CD4-positive, alpha-beta T cell (primary cell): ENCODE measurements around the gene CDH20. TPM values are rescaled to one million over a fixed set of nuclear protein-coding genes. Genes with fewer than 3 reads are reported as not detected.

ENCODE experiments used
- ATAC-seq: fragments of 200-7000 bp; cut with Tn5 transposase; one replicate; pipeline ENCODE4 v1.10.0; 2022; ENCODE audit warnings: mild to moderate bottlenecking; ENCODE audit not compliant: poor library complexity
- CTCF ChIA-PET: fragments of 350-600 bp; sonication (Branson Sonifier 250); formaldehyde crosslinking; loops from one replicate; lab custom pipeline; 2021; ENCODE audit warnings: antibody characterized with exemption, inconsistent platforms; lab: Charles Lee
- POLR2A ChIA-PET: fragments of 350-600 bp; sonication (Branson Sonifier 250); formaldehyde crosslinking; loops from one replicate; lab custom pipeline; 2021; ENCODE audit warnings: antibody characterized with exemption, inconsistent platforms; lab: Charles Lee
- DNase-seq, 14 experiments: peaks; one replicate each; pipeline ENCODE4 v3.0.0-alpha.2; 2013 to 2020; ENCODE audit warnings: mixed read lengths in 2 of 14
- H3K27ac ChIP-seq, 2 donors: one replicate each; pipeline versions ENCODE4 v1.5.1 to v1.7.0; 2013; ENCODE audit warnings: low read length in 2 of 2, low read depth in 1 of 2, mild to moderate bottlenecking in 1 of 2
- H3K27me3 ChIP-seq, 2 experiments: 1 replicate in 1 of 2; 2 replicates in 1 of 2; pipeline versions ENCODE4 v1.6.1 to v1.7.0; 2013; ENCODE audit warnings: low read length in 2 of 2, control low read depth in 1 of 2, mild to moderate bottlenecking in 1 of 2, moderate library complexity in 1 of 2; ENCODE audit not compliant: insufficient read depth in 2 of 2, control insufficient read depth in 1 of 2
- H3K36me3 ChIP-seq: one replicate; pipeline ENCODE4 v1.6.1; 2013; ENCODE audit warnings: low read length, control low read depth; ENCODE audit not compliant: insufficient read depth
- H3K4me1 ChIP-seq: one replicate; pipeline ENCODE4 v1.6.1; 2013; ENCODE audit warnings: low read length, control low read depth; ENCODE audit not compliant: insufficient read depth
- H3K4me3 ChIP-seq: one replicate; pipeline ENCODE4 v1.5.1; 2013; ENCODE audit warnings: mild to moderate bottlenecking, low read length, moderate library complexity
- H3K9me3 ChIP-seq, 2 experiments: 1 replicate in 1 of 2; 2 replicates in 1 of 2; pipeline versions ENCODE4 v1.6.1 to v1.7.0; 2013; ENCODE audit warnings: low read length in 2 of 2, mild to moderate bottlenecking in 2 of 2, control low read depth in 1 of 2, moderate library complexity in 1 of 2; ENCODE audit not compliant: control insufficient read depth in 1 of 2, insufficient read depth in 1 of 2
- H3K27ac Mint-ChIP-seq: one replicate; pipeline ENCODE4 v1.8.0; 2020; ENCODE audit warnings: mixed read lengths
- H3K27me3 Mint-ChIP-seq: one replicate; pipeline ENCODE4 v1.8.0; 2021; ENCODE audit warnings: mixed read lengths
- H3K36me3 Mint-ChIP-seq: one replicate; pipeline ENCODE4 v1.8.0; 2021; ENCODE audit warnings: low read depth, mixed read lengths
- H3K4me1 Mint-ChIP-seq: one replicate; pipeline ENCODE4 v1.8.0; 2021; ENCODE audit warnings: low read depth, mixed read lengths
- H3K4me3 Mint-ChIP-seq: one replicate; pipeline ENCODE4 v1.8.0; 2020; ENCODE audit warnings: mild to moderate bottlenecking, mixed read lengths
- H3K9me3 Mint-ChIP-seq: one replicate; pipeline ENCODE4 v1.8.0; 2020; ENCODE audit warnings: mixed read lengths
- intact Hi-C, 2 experiments: fragments of 100-400 bp; cut with DNase I in 1 of 2; cut with micrococcal nuclease in 1 of 2; formaldehyde crosslinking; loops; one replicate each; pipeline versions ENCODE4 v1.15.1 to v1.9.0; 2023 to 2025; cut with DNase I, micrococcal nuclease
- total RNA-seq, 174 experiments: library from RNA in 2 of 174; stranded (reverse) in 2 of 174; gene quantifications; one replicate each; pipeline ENCODE4 v1.2.3 and lab custom pipeline; 2021 to 2026
- TF ChIP-seq, protein P1 (sequence below): fragments of 200-600 bp; IDR thresholded peaks from one replicate; pipeline ENCODE4 v1.8.0; 2022; ENCODE audit warnings: antibody characterized with exemption, mild to moderate bottlenecking

Gene CDH20
- total RNA-seq, 2 experiments from 2014 or later: 0.16 to 0.39 TPM

DNA sequence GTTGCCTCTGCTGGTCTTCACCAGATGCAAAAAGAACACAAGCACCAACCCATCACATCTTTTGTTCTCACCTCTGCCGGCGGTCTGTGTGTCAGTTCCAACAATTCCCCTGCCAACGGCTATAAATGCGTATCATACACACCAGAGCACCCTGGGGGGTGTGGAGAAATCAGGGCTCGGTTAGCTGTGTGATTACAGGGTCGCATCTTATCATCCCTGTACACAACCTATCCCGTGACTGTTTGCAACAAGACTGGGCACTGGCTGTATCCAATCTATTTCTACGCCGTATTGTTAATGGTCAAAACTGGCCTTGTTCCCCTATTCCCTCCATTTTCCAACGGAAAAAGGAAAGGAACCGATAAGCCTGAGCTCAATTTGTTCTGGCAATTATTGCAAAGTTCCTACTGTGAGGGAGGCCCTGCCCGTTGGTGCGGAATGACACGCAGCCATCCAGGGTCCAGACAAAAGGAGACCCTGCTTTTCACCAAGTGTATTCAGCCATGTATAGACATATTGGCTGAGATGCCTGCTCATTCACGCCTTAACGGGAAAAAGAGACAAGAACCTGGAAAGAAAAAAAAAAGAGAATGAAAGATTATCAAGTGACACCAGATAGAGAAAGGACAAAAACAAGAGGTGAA lies 136.9 kb downstream of the CDH20 start:
- POLR2A ChIA-PET: no interaction called here

DNA sequence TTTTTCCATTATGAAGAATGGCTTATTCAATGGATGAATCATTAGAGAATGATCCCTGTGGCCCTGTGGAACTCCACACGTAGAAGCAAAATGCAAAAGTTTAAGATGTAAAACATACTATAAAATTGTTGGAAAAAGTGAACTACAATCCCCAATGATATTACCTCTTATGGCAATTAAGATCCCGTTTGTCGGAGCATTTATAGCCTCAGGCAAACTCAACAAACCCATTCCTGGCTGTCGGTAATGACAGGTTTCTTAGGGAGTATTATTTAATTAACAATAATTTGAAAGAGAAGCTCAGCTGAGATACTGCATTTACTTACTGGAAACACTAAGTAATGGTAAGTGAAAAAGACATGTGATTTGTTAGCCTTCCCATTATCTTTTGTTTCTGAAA lies 138.3 kb downstream of the CDH20 start:
- H3K9me3 ChIP-seq: no peaks in the 10 kb centered on the region
- no peaks in the 10 kb centered on the region for H3K9me3 Mint-ChIP-seq
- ChIA-PET CTCF (no interaction called here), POLR2A (no interaction called here)
- ATAC-seq (no peak), DNase-seq (no peak)
- no peaks in the 10 kb centered on the region for H3K4me1 Mint-ChIP-seq
- TF ChIP-seq, protein P1, sequence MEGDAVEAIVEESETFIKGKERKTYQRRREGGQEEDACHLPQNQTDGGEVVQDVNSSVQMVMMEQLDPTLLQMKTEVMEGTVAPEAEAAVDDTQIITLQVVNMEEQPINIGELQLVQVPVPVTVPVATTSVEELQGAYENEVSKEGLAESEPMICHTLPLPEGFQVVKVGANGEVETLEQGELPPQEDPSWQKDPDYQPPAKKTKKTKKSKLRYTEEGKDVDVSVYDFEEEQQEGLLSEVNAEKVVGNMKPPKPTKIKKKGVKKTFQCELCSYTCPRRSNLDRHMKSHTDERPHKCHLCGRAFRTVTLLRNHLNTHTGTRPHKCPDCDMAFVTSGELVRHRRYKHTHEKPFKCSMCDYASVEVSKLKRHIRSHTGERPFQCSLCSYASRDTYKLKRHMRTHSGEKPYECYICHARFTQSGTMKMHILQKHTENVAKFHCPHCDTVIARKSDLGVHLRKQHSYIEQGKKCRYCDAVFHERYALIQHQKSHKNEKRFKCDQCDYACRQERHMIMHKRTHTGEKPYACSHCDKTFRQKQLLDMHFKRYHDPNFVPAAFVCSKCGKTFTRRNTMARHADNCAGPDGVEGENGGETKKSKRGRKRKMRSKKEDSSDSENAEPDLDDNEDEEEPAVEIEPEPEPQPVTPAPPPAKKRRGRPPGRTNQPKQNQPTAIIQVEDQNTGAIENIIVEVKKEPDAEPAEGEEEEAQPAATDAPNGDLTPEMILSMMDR: no peak
- H3K36me3 Mint-ChIP-seq: no peaks in the 10 kb centered on the region
- intact Hi-C loops: no loop called here
- H3K27ac Mint-ChIP-seq: no peak overlapping the region
- no peak overlapping the region for H3K27ac ChIP-seq
- H3K27me3 Mint-ChIP-seq: peaks cover 7% of the 10 kb centered on the region
- H3K4me1 ChIP-seq: no peaks in the 10 kb centered on the region
- no peaks in the 10 kb centered on the region for H3K27me3 ChIP-seq
- H3K4me3 ChIP-seq: no peak overlapping the region
- H3K4me3 Mint-ChIP-seq: no peak overlapping the region
- no peaks in the 10 kb centered on the region for H3K36me3 ChIP-seq

More for the DNA sequence above, 136.9 kb downstream of the CDH20 start:
- Mint-ChIP-seq H3K27me3 (peaks cover 5% of the 10 kb centered on the region), H3K36me3 (no peaks in the 10 kb centered on the region), H3K4me1 (no peaks in the 10 kb centered on the region), H3K27ac (no peak overlapping the region), H3K9me3 (no peaks in the 10 kb centered on the region), H3K4me3 (no peak overlapping the region)
- DNase-seq: no peak
- no peak overlapping the region for H3K4me3 ChIP-seq
- no peak for ATAC-seq
- TF ChIP-seq, protein P1: no peak
- no peaks in the 10 kb centered on the region for H3K9me3 ChIP-seq
- CTCF ChIA-PET: interaction anchor here (1.4 kb wide), 1 partner anchor 8 kb away, joined by 3 read pairs; no protein-coding TSS in a partner anchor
- intact Hi-C loops: no loop called here
- no peaks in the 10 kb centered on the region for H3K36me3 ChIP-seq
- H3K27ac ChIP-seq: no peak overlapping the region
- H3K27me3 ChIP-seq: no peaks in the 10 kb centered on the region
- H3K4me1 ChIP-seq: no peaks in the 10 kb centered on the region

DNA sequence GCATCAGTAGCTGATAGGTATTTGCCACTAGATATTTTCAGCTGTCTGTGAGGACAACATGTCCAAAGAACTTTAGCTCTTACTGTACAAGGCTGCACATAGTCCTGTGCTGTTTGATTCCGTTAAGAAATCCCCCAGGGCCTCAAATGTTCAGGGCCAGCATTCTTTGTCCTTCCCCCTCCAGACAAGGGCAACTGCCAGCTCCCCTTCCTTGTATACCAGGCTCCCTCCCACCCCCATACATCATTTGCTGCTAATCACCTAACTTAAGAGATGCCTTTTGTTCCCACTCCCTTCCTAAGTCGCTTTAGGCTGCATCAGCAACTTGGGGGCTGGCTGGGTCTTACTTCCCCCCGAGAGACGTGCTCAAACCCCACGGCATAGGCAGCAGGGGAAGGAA lies 138.7 kb downstream of the CDH20 start:
- Mint-ChIP-seq H3K27ac (no peak overlapping the region), H3K4me3 (no peak overlapping the region), H3K36me3 (no peaks in the 10 kb centered on the region), H3K9me3 (no peaks in the 10 kb centered on the region), H3K4me1 (no peaks in the 10 kb centered on the region), H3K27me3 (peaks cover 7% of the 10 kb centered on the region)
- H3K27me3 ChIP-seq: no peaks in the 10 kb centered on the region
- H3K27ac ChIP-seq: no peak overlapping the region
- CTCF ChIA-PET: no interaction called here
- H3K4me1 ChIP-seq: no peaks in the 10 kb centered on the region
- H3K36me3 ChIP-seq: no peaks in the 10 kb centered on the region
- H3K9me3 ChIP-seq: no peaks in the 10 kb centered on the region
- TF ChIP-seq, protein P1: no peak
- DNase-seq (no peak), ATAC-seq (no peak)
- POLR2A ChIA-PET: no interaction called here
- intact Hi-C loops: no loop called here
- H3K4me3 ChIP-seq: no peak overlapping the region
